Activated CD8-positive, alpha-beta memory T cell treated with anti-CD3 and anti-CD28 coated beads for 24 hours (primary cell): ENCODE data around the gene PSME3IP1.
A peak's percentile ranks its signal among the peaks of the same experiment; 100 is the strongest.
"Not testable (repeated sequence)": the region's sequence is repeated elsewhere in the genome, so short reads cannot be mapped to it uniquely, and the experiment has no call there.

Experiments
- DNase-seq: peaks from one replicate; pipeline ENCODE4 v3.0.0-alpha.2; 2020

PSME3IP1 gene

DNA sequence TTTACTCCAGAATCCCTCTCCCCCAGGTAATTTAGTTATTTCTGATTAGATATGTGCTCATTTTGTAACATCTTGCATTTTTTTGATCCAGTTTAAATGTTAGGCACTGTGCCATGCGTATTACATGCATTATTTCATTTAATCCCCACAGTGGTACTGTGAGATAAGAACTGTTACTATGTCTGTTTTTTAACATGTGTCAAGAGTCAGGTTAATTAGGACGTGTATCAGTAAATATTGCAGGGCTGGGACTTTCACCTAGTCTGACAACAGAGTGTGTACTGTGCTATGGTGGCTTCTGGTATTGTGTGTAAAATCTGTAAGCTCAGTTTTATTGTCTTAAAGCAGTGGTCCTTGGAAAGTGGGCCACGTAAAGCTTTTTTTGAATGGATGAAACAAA, 10.9 kb upstream of the PSME3IP1 start:
- no peak for DNase-seq

DNA sequence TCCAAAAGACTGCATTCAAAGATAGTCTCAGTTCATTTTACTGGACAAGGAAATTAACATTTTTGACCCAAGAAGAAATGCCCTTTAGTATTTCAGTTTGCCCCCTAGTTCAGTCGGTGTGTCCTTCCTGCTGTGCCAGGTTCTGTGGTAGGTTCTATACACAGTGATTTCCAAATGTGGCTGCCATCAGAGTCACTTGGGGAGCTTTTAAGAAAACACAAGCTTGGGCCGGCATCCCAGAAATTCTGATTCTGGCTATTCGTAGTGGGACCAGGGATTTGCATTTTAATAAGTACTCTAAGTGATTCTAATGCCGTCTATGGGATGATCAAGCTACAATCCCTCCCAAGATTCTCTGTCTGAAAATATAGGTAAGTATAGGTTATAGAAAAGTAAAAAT, 10.4 kb upstream of the PSME3IP1 start:
- DNase-seq = no peak

GRCh38 chr16:57194512-57194911, 8.7 kb upstream of the PSME3IP1 start:
- no peak for DNase-seq

- DNase-seq = no peak
Observed at GRCh38 chr16:57192720-57193486, 7.1 kb upstream of the PSME3IP1 start.

DNA sequence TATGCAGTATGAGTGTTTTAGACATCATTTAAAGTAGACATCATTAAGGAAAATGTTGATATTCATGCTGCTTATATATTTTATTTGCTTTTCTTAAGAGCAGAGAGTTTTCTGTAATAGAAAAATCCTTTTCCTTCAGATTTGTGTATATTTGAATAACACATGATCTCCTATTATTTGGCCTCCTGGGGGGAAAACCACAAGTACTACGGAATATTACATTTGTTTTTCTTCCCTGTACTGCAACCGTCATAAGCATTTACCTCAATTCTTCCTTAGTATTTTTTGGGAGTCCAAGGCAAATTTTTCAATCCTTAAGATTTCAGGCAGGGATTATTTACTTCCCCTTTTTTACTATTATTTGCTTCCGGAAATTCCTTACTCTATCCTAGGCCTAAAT, 6.3 kb upstream of the PSME3IP1 start:
- DNase-seq = no peak

- no peak for DNase-seq
Observed at GRCh38 chr16:57191056-57191571, 5.3 kb upstream of the PSME3IP1 start.

DNA sequence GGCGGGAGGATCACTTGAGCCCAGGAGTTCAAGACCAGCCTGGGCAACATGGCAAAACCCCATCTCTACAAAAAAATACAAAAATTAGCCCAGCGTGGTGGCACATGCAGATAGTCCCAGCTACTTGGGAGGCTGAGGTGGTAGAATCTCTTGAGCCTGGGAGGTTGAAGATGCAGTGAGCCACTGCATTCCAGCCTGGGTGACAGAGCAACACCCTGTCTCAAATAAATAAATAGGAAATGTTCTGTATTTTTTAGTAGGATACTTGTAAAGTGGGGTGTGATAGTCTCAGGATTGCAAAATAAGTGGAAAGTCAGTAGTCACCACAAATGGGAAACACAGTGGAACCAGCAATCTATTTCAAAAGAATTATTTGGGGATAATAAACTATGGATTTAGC, 4.3 kb upstream of the PSME3IP1 start:
- no peak for DNase-seq

DNA sequence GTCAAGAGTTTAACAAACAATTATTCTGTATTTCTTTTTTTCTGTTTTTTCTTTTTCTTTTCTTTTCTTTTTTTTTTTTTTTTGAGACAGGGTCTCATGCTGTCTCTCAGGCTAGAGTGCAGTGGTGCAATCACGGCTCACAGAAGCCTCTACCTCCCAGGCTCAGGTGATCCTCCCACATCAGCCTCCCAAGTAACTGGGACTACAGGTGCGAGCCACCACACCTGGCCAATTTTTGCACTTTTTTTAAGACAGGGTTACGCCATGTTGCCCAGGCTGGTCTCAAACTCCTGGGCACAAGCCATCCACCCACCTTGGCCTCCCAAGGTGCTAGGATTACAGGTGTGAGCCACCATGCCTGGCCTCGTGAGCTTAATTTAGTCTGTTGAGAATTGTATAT, 3.7 kb upstream of the PSME3IP1 start:
- DNase-seq = not testable (repeated sequence)

GRCh38 chr16:57188711-57189002, 2.8 kb upstream of the PSME3IP1 start:
- DNase-seq = no peak

DNA sequence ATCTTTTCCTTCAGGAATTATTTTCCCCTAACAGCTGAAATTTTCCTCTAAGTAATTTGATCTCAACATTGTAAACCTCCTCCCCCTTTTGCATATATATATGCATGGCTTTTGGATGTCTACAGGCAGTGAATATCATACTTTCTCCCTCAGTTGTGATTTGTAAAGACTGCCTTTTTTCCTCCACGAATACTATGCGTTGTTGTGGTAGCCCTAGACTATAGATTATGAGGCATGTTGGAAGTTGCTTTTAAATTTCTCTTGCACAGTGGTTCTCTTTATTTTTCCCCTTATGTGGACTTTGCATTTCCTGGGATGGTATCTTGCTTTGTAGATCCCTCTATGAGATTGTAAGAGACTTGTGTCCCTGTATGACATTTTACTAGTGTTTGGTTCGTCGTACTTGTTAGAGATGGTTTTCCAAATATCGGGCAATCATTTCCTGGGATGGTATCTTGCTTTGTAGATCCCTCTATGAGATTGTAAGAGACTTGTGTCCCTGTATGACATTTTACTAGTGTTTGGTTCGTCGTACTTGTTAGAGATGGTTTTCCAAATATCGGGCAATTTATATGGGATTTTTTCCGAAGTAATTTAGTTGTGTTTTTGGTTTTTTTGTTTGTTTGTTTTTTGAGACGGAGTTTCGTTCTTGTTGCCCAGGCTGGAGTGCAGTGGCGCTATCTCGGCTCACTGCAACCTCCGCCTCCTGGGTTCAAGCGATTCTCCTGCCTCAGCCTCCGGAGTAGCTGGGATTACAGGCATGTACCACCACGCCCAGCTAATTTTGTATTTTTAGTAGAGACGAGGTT, 2.3 kb upstream of the PSME3IP1 start:
- DNase-seq = not testable (repeated sequence)

DNA sequence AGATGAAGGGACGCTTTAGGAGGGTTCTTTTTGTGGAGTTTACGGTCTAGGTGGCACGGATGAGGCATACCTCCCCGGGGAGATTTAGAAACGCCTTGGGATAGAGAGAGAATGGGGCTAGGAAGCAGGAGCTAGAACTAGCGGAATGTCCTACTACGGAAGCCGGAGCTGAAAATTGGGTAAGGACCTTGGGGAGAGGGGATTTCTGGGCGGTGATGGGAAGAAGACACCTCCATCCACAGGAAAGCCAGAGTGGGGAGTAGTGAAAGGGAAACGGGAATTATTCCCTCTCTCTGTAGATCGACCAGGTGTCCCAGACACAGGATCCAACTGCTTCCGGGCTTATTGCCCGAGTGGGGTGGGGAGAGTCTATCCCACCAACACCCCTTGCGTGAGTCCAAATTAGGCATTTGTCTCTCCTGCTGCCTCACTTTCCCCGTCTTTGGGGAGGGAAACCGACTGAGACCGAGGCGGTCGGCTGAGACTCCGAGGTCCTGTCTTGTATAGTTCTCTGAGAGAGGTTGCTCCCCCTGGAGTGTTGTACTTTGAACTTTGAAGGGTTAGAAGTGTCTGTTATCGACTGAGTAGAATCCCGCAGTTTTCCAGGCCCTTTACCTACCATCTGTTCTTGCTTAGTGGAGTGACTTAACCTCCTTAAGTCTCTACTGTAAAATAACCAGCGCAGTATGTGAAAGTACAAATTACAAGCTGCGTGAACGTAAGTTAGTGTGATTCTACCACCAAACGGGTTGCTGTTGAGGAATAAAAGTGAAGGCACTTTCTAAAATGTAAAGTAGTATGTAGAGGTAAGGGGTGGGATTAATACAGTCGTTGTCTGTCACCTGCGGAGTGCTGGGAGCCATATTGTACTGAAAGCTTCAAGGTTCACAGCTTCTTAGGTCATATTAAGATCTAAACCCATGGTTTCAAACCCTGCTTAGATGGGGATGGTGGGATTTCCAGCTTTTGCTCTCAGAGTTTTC, 1.3 kb upstream of the PSME3IP1 start:
- DNase-seq = peak; percentile 60

DNA sequence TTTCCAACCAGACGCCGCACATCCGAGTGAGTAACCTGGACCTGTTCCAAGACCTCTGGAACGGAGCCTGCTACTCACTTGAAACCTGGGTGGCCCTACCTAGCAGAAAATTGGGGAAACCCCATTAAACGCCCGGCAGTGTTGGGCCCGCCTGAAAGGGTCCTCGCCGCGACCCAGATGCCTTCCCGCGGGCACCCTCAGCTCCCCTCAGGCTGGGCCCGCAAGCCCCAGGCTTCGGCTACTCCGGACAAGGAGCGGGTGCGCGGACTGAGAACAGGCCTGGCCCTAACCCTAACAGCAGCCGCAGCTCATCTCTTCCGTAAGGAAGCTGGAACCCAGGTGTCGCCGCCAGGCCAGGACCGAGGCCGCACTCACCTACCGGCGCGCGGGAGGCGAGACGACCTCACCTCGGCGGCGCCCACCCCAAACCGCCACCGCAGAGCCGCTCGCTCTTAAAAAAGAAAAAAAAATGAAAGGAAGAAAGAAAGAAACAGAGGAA, 344 bp downstream of the PSME3IP1 start:
- DNase-seq = no peak

DNA sequence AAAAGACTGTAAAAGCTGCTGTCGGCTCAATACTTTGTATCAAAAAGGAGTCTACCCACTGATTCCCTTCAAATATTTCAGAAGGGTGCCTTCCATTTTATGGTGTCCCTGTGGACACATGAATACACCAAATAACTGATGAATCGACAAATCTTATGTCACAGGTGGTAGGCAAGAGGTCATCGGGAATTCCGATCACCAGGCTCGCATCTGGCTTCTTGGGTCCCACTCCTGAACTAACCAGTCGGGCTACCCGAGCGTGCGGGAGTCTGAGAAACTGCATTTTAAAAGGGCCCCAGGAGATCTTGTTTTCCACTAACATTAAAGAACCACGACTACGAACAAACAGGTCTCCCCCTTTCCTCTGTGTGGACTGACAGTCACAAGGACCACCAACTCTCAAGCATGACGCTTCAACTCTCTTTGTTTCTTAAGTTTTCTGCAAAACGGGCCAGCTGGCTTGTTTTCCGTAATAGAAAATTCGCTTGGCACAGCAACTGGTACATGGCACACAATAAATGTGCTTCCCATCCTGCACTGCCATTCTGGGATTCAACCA, 873 bp downstream of the PSME3IP1 start:
- DNase-seq = no peak

- DNase-seq = no peak
Observed at GRCh38 chr16:57184113-57184512, 1.7 kb downstream of the PSME3IP1 start.

DNA sequence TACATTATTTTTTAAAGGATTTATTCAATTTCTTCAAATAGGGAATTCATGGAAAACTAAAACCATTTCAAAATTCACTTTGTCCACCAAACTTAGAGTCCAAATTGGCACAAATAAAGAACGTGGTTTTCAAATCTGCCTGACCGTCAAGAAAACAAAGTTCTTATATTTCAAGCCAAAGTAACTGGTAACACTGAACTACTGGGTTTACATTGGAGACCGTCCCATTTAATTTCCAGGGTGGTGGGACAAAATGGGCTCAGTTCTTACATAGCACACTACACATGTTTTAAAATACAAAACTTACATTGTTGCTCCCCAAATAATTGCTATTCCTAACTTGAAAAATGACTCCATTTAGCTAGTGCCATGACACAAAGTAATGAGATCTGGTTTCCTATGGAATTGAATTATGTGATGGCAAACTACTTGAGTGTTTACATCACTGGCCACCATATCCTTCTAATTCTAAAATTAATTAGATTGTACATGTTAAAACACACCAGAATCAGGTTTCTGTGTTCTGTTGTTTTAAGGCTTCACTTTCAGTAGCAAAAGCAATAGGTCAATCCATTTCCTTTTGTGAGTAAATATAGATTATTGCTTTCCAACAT, 6.5 kb downstream of the PSME3IP1 start:
- no peak for DNase-seq

- DNase-seq = no peak
Observed at GRCh38 chr16:57178793-57179212, 7.0 kb downstream of the PSME3IP1 start.

- DNase-seq = no peak
Observed at GRCh38 chr16:57178196-57178595, 7.6 kb downstream of the PSME3IP1 start.

DNA sequence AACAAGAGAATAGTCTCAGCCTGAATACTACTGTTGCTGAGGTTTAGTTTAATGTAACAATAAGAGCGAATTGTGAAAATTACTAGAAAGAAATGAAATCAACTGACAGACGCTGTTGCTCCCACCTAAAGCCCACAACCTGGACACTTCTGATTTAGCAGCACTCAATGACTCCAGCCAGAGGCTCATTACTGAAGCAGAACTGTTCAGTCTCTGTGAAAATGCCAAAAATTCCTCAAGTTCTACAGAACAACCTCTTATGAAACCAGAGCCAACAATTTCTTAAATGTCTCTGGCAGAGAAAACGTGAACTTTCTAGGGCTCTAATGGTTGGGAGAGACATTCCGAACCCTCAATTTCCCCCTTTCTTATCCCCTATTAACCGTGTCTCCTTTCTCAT, 9.9 kb downstream of the PSME3IP1 start:
- DNase-seq = no peak

GRCh38 chr16:57172721-57173290, 13.0 kb downstream of the PSME3IP1 start:
- DNase-seq = no peak

GRCh38 chr16:57169327-57169726, 16.5 kb downstream of the PSME3IP1 start:
- no peak for DNase-seq

DNA sequence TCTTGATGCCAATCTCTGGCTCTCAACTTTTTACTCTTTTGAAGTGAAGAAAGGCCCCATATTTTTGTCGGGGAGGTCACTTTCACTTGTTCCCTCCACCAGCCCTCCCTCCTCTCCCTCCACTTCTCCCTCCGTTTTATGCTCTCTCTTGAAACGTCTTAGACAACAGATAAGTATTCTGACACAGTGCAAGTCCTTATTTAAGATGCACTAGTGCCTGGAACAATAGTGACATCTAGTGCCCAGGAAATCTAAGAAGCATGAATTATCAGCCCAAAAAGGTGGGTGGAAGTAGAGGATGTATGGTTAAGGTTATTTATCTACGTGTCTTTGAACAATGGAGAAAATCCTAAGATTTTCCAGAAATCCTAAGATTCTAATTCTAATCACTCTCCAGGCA, 17.9 kb downstream of the PSME3IP1 start:
- no peak for DNase-seq

DNA sequence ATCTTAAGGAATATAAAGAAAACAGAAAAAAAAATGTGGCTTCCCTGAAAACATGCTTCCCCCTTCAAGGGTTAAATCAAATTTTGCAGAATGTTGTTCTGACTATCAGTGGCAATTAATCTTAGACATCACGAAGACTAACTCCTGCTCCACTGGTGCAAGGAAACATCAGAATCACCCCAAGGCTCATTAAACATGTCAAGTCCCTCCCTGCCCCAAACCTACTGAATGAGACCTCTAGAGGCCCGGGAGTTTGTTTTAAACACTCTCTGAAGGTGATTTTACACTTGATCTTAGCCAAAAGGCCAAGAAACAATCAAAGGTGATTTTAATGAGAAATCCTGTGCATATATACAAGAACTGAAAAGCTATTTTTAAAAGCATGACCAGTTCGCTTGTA, 18.3 kb downstream of the PSME3IP1 start:
- no peak for DNase-seq
